K562 (cell line): ENCODE measurements around the gene MTHFR. TPM values are rescaled to one million over a fixed set of nuclear protein-coding genes. Genes with fewer than 3 reads are reported as not detected.
A peak's percentile ranks its signal among the peaks of the same experiment; 100 is the strongest.

Source experiments
- BRCA1 ChIP-seq, 2 experiments: fragments of 450-650 bp in 1 of 2; sonication (generic) in 1 of 2; formaldehyde crosslinking in 1 of 2; IDR thresholded peaks; 2 replicates each; pipeline versions ENCODE4 v1.5.0 to v1.6.1; 2017 to 2020; ENCODE audit warnings: mild to moderate bottlenecking in 1 of 2, missing genetic modification reagents in 1 of 2
- CEBPZ ChIP-seq: fragments of 150-350 bp; IDR thresholded peaks from 2 replicates; pipeline ENCODE4 v1.6.1; 2014; ENCODE audit warnings: low read depth, mild to moderate bottlenecking, low read length, borderline replicate concordance
- CXXC5 ChIP-seq: fragments of 250-450 bp; sonication (Bioruptor Pico); IDR thresholded peaks from 2 replicates; pipeline ENCODE4 v1.8.0; 2022; ENCODE audit warnings: inconsistent platforms, mild to moderate bottlenecking, moderate library complexity
- ILF3 ChIP-seq: fragments of 450-650 bp; IDR thresholded peaks from 2 replicates; pipeline ENCODE4 v1.6.1; 2018; ENCODE audit warnings: antibody characterized with exemption, mild to moderate bottlenecking, moderate library complexity, borderline replicate concordance
- MCM7 ChIP-seq, 2 experiments: fragments of 450-650 bp; IDR thresholded peaks; 2 replicates each; pipeline ENCODE4 v1.6.1; 2016 to 2018
- POLR2B ChIP-seq: fragments of 450-650 bp; IDR thresholded peaks from 2 replicates; pipeline ENCODE4 v1.6.1; 2018; ENCODE audit warnings: low read depth; ENCODE audit not compliant: partially characterized antibody
- RBM25 ChIP-seq: fragments of 200-400 bp; formaldehyde crosslinking; IDR thresholded peaks from 2 replicates; pipeline ENCODE4 v1.6.1; 2018; ENCODE audit warnings: low read length, low read depth, moderate library complexity; ENCODE audit not compliant: severe bottlenecking
- RFX7 ChIP-seq: fragments of 250-450 bp; sonication (Bioruptor Pico); IDR thresholded peaks from 2 replicates; pipeline ENCODE4 v1.5.1; 2021; ENCODE audit warnings: mild to moderate bottlenecking
- SIRT6 ChIP-seq: IDR thresholded peaks from one replicate; pipeline ENCODE4 v1.6.1; 2012; ENCODE audit warnings: low read depth, mild to moderate bottlenecking, control low read depth, inconsistent platforms, low read length, moderate library complexity
- SRSF1 ChIP-seq: fragments of 200-400 bp; formaldehyde crosslinking; IDR thresholded peaks from 2 replicates; pipeline ENCODE4 v1.6.1; 2017; ENCODE audit warnings: mild to moderate bottlenecking, low read depth, low read length, moderate library complexity
- TFE3 ChIP-seq: fragments of 450-650 bp; formaldehyde crosslinking; IDR thresholded peaks from 2 replicates; pipeline ENCODE4 v1.4.0; 2020; ENCODE audit warnings: mild to moderate bottlenecking, mixed read lengths
- ZBTB5 ChIP-seq: fragments of 450-650 bp; IDR thresholded peaks from 2 replicates; pipeline ENCODE4 v1.6.1; 2017; ENCODE audit warnings: antibody characterized with exemption
- ZBTB7A ChIP-seq: IDR thresholded peaks from 2 replicates; pipeline ENCODE4 v1.6.1; 2011; ENCODE audit warnings: low read depth, mild to moderate bottlenecking, low read length, moderate library complexity, borderline replicate concordance; ENCODE audit not compliant: control insufficient read depth
- ZNF12 ChIP-seq: sonication (generic); formaldehyde crosslinking; IDR thresholded peaks from 2 replicates; pipeline ENCODE4 v1.4.0; 2020; ENCODE audit warnings: mild to moderate bottlenecking, missing genetic modification reagents
- ZNF175 ChIP-seq: fragments of 200-800 bp; sonication (Bioruptor generic); IDR thresholded peaks from 2 replicates; pipeline ENCODE4 v1.6.1; 2016; ENCODE audit warnings: low read depth, mild to moderate bottlenecking, missing genetic modification characterization, missing compliant biosample characterization
- ZNF232 ChIP-seq: sonication (generic); formaldehyde crosslinking; IDR thresholded peaks from 2 replicates; pipeline ENCODE4 v1.8.0; 2022; ENCODE audit warnings: mild to moderate bottlenecking, missing genetic modification reagents
- polyA plus RNA-seq, 8 experiments: library from polyadenylated mRNA; depleted of rRNA in 4 of 8; stranded (reverse) in 5 of 8; unstranded in 3 of 8; fragments of >200 nt; fragmentation: Nextera tagmentation in 2 of 8; fragmentation: Illumina TruSeq in 1 of 8; extraction: Ambion mirVana in 2 of 8; extraction: Trizol in 1 of 8; gene quantifications; 2 replicates each; pipeline versions ENCODE4 v1.2.1 to v1.2.3, GENCODE V29; 2011 to 2014; ENCODE audit warnings: inconsistent platforms in 1 of 8, missing spikeins in 1 of 8
- total RNA-seq, 7 experiments: library from RNA; depleted of rRNA in 6 of 7; stranded (reverse); fragments of >200 nt in 6 of 7; fragmentation: Illumina TruSeq in 2 of 7; extraction: Trizol in 2 of 7; gene quantifications; 2 replicates each; pipeline versions ENCODE4 v1.2.1 to v1.2.3, GENCODE V29; 2011 to 2021; ENCODE audit warnings: low replicate concordance in 1 of 7
- TF ChIP-seq, protein P1 (sequence below): sonication (generic); formaldehyde crosslinking; IDR thresholded peaks from 2 replicates; pipeline ENCODE4 v1.5.0; 2020; ENCODE audit warnings: missing genetic modification reagents
- TF ChIP-seq, protein P2 (sequence below): fragments of 250-450 bp; sonication (Bioruptor Pico); IDR thresholded peaks from 2 replicates; pipeline ENCODE4 v1.8.0; 2022; ENCODE audit warnings: moderate library complexity, mild to moderate bottlenecking, inconsistent platforms

The MTHFR gene
- total and polyA plus RNA-seq, 9 of the 15 experiments (the other 6 are each of a cell fraction or from before 2014, with no cell fraction given), result 5.0 to 104 (median 62.6) TPM

DNA sequence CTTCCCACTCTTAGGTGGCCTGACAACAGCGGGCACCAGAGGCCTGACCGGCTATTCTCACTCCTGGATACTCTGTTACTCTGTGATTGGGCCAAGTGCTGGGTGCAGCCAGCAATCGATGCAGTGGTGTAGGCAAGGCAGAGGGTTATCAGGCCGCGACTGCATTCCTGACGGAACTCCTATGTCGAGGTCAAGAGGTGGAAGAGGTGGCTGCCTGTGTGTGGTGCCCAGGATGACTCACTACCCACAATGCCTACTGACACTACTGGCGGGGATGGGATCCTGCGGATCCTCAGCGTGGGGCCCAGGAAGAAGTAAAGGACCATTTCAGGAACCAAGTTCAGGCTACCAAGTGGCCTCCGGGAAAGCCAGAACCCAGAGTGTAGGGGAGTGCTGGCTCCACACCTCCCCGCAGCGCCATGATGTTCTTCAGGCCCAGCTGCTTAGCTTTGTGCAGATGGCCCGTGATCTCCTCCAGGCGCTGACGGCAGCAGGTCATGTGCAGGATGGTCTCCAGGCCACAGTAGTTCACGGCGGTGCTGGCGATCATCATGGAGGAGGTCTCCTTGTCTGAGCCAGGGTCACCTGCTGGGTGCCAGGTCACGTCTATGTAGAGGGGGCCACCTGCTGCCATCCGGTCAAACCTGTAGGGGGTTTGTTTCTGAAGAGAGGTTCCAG is 4.9 kb downstream of the MTHFR start (continued):
- no peak for TF ChIP-seq CEBPZ
- TF ChIP-seq ZNF175, result peak; percentile 66
- TF ChIP-seq TFE3 (CRISPR knock-in tag), result no peak
- no peak for TF ChIP-seq ZBTB7A
- TF ChIP-seq ZBTB5, result peak; percentile 37; the same call in 1 of the 2 replicates
- TF ChIP-seq ZNF232, result no peak
- TF ChIP-seq CXXC5, result peak; percentile 64; the same call in 1 of the 2 replicates
- no peak for TF ChIP-seq POLR2B
- TF ChIP-seq SIRT6, result no peak
- no peak for TF ChIP-seq ZNF12 (CRISPR knock-in tag)
- TF ChIP-seq RFX7 (CRISPR knock-in tag), result no peak
- TF ChIP-seq, protein P1, sequence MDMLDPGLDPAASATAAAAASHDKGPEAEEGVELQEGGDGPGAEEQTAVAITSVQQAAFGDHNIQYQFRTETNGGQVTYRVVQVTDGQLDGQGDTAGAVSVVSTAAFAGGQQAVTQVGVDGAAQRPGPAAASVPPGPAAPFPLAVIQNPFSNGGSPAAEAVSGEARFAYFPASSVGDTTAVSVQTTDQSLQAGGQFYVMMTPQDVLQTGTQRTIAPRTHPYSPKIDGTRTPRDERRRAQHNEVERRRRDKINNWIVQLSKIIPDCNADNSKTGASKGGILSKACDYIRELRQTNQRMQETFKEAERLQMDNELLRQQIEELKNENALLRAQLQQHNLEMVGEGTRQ (CRISPR knock-in tag), result no peak
- no peak for TF ChIP-seq RBM25
- TF ChIP-seq SRSF1, result no peak
- TF ChIP-seq BRCA1 (IDR thresholded peaks at IDR 0.05), result no peak
- no peak for TF ChIP-seq BRCA1 (CRISPR knock-in tag; IDR thresholded peaks at IDR 0.05)
- TF ChIP-seq, protein P2, sequence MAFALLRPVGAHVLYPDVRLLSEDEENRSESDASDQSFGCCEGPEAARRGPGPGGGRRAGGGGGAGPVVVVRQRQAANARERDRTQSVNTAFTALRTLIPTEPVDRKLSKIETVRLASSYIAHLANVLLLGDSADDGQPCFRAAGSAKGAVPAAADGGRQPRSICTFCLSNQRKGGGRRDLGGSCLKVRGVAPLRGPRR (CRISPR knock-in tag), result peak; percentile 58; the same call in 1 of the 2 replicates
- no peak for TF ChIP-seq ILF3
- TF ChIP-seq MCM7 (IDR thresholded peaks at IDR 0.05), result no peak
